ENCODE data around the gene TBX20. TPM values are rescaled to one million over a fixed set of nuclear protein-coding genes. Genes with fewer than 3 reads are reported as not detected.

Gene TBX20
- total and polyA plus RNA-seq, 9 of the 15 experiments (the other 6 are each of a cell fraction or from before 2014, with no cell fraction given) = not detected

DNA sequence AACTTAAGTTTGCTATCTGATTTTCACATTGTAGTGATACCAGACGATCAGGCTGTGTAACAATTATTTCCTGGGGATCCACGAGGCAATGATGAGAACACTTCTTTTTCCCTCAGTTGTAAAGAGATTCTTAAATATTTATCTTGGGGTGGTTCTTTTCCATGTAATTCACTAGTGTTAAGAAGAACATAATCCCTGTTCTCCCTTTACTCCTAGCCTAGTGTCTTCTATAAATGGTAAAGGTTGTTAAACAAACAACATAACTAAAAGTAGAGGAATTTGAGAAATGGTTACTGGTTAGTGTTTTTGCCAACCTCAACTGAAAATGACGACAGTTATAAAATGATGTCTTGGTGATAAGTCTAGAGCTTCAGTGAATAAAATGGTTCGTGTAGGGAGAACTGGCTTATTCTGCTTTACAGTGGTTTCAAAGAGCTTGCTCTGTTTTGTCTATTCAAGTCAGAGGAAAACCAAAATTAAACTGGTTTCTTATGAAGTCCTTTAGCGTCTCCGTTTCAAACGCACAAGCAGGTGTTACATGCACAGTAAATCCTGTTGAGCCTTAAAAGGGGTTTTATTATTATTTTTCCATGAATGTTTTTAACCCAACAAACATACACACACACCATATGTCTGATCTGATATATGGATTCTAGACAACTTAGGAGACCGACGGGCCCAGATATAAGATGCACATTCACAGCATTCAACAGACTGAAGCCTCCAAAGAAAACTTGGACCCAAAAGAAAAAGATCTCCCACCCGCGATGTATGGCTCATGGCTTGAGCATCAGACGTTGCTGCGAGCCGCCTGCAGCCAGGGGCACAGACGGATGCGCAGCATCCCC lies 1.1 kb downstream of the TBX20 start (continued):
- TF ChIP-seq, protein P1, sequence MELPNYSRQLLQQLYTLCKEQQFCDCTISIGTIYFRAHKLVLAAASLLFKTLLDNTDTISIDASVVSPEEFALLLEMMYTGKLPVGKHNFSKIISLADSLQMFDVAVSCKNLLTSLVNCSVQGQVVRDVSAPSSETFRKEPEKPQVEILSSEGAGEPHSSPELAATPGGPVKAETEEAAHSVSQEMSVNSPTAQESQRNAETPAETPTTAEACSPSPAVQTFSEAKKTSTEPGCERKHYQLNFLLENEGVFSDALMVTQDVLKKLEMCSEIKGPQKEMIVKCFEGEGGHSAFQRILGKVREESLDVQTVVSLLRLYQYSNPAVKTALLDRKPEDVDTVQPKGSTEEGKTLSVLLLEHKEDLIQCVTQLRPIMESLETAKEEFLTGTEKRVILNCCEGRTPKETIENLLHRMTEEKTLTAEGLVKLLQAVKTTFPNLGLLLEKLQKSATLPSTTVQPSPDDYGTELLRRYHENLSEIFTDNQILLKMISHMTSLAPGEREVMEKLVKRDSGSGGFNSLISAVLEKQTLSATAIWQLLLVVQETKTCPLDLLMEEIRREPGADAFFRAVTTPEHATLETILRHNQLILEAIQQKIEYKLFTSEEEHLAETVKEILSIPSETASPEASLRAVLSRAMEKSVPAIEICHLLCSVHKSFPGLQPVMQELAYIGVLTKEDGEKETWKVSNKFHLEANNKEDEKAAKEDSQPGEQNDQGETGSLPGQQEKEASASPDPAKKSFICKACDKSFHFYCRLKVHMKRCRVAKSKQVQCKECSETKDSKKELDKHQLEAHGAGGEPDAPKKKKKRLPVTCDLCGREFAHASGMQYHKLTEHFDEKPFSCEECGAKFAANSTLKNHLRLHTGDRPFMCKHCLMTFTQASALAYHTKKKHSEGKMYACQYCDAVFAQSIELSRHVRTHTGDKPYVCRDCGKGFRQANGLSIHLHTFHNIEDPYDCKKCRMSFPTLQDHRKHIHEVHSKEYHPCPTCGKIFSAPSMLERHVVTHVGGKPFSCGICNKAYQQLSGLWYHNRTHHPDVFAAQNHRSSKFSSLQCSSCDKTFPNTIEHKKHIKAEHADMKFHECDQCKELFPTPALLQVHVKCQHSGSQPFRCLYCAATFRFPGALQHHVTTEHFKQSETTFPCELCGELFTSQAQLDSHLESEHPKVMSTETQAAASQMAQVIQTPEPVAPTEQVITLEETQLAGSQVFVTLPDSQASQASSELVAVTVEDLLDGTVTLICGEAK (IDR thresholded peaks at IDR 0.05) = no peak
- TF ChIP-seq, protein P1 (CRISPR knock-in tag; IDR thresholded peaks at IDR 0.05) = no peak
- TF ChIP-seq, protein P2, sequence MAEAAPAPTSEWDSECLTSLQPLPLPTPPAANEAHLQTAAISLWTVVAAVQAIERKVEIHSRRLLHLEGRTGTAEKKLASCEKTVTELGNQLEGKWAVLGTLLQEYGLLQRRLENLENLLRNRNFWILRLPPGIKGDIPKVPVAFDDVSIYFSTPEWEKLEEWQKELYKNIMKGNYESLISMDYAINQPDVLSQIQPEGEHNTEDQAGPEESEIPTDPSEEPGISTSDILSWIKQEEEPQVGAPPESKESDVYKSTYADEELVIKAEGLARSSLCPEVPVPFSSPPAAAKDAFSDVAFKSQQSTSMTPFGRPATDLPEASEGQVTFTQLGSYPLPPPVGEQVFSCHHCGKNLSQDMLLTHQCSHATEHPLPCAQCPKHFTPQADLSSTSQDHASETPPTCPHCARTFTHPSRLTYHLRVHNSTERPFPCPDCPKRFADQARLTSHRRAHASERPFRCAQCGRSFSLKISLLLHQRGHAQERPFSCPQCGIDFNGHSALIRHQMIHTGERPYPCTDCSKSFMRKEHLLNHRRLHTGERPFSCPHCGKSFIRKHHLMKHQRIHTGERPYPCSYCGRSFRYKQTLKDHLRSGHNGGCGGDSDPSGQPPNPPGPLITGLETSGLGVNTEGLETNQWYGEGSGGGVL (CRISPR knock-in tag; IDR thresholded peaks at IDR 0.05) = no peak
- TF ChIP-seq, protein P3, sequence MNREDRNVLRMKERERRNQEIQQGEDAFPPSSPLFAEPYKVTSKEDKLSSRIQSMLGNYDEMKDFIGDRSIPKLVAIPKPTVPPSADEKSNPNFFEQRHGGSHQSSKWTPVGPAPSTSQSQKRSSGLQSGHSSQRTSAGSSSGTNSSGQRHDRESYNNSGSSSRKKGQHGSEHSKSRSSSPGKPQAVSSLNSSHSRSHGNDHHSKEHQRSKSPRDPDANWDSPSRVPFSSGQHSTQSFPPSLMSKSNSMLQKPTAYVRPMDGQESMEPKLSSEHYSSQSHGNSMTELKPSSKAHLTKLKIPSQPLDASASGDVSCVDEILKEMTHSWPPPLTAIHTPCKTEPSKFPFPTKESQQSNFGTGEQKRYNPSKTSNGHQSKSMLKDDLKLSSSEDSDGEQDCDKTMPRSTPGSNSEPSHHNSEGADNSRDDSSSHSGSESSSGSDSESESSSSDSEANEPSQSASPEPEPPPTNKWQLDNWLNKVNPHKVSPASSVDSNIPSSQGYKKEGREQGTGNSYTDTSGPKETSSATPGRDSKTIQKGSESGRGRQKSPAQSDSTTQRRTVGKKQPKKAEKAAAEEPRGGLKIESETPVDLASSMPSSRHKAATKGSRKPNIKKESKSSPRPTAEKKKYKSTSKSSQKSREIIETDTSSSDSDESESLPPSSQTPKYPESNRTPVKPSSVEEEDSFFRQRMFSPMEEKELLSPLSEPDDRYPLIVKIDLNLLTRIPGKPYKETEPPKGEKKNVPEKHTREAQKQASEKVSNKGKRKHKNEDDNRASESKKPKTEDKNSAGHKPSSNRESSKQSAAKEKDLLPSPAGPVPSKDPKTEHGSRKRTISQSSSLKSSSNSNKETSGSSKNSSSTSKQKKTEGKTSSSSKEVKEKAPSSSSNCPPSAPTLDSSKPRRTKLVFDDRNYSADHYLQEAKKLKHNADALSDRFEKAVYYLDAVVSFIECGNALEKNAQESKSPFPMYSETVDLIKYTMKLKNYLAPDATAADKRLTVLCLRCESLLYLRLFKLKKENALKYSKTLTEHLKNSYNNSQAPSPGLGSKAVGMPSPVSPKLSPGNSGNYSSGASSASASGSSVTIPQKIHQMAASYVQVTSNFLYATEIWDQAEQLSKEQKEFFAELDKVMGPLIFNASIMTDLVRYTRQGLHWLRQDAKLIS (CRISPR knock-in tag; IDR thresholded peaks at IDR 0.05) = no peak
- TF ChIP-seq TRIM28 (IDR thresholded peaks at IDR 0.05) = no peak

Measured in K562 (cell line).